Amniotic epithelial cell (primary cell): ENCODE data around the gene PRDX2.

ENCODE experiments used
- DNase-seq: peaks from one replicate; pipeline ENCODE4 v3.0.0-alpha.2; 2010; ENCODE audit warnings: low read depth

PRDX2 gene

DNA sequence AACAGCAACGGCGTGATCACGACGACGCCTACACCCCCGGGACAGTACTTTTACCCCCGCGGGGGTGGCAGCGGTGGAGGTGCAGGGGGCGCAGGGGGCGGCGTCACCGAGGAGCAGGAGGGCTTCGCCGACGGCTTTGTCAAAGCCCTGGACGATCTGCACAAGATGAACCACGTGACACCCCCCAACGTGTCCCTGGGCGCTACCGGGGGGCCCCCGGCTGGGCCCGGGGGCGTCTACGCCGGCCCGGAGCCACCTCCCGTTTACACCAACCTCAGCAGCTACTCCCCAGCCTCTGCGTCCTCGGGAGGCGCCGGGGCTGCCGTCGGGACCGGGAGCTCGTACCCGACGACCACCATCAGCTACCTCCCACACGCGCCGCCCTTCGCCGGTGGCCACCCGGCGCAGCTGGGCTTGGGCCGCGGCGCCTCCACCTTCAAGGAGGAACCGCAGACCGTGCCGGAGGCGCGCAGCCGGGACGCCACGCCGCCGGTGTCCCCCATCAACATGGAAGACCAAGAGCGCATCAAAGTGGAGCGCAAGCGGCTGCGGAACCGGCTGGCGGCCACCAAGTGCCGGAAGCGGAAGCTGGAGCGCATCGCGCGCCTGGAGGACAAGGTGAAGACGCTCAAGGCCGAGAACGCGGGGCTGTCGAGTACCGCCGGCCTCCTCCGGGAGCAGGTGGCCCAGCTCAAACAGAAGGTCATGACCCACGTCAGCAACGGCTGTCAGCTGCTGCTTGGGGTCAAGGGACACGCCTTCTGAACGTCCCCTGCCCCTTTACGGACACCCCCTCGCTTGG is 9.3 kb downstream of the PRDX2 start:
- no peak for DNase-seq

DNA sequence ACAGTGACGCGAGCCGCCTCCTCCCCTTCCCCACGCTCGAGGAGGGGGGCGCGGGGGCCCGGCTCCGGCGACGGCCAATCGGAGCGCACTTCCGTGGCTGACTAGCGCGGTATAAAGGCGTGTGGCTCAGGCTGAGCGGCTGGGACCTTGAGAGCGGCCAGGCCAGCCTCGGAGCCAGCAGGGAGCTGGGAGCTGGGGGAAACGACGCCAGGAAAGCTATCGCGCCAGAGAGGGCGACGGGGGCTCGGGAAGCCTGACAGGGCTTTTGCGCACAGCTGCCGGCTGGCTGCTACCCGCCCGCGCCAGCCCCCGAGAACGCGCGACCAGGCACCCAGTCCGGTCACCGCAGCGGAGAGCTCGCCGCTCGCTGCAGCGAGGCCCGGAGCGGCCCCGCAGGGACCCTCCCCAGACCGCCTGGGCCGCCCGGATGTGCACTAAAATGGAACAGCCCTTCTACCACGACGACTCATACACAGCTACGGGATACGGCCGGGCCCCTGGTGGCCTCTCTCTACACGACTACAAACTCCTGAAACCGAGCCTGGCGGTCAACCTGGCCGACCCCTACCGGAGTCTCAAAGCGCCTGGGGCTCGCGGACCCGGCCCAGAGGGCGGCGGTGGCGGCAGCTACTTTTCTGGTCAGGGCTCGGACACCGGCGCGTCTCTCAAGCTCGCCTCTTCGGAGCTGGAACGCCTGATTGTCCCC is 10.1 kb downstream of the PRDX2 start, which contains the start of gene JUNB:
Gene JUNB, plus strand, starts transcription at position 142 of the 706 bp plus-strand sequence. Its CDS starts 286 bp downstream, at position 428.
- peak; percentile 94 for DNase-seq

DNA sequence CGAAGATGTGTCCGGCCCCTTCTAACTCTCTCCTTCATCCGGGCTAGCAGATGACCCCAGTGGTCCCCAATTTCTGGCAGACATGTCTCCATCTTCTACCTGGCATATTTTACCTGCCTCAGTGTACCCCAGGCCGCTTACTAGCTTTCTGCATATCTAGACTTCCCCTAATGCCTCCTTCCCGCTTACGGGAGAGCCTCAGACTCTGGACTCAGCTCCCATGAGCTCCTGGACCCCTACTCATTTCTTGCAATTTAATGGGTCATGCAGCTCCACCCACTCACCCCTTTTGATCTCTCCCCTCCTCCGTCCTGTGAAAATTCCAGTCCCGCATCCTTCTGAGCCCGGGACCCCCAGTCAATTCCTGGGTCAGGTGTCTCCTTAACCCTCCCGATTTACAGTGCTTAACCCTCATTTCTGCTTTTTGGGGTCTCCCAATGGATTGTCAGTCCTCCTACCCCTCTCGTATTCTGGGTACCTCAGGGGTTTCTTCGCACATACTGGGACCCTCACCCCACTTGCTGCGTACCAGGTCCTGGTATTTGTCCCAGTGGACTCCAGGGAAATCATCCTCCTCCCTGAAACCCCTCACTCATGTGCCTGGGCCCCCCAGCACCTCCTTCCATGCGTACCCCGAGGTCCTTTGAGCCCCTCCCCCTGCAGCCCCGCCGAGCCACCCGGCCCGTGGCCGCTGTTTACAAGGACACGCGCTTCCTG is 10.8 kb downstream of the PRDX2 start:
- no peak for DNase-seq

DNA sequence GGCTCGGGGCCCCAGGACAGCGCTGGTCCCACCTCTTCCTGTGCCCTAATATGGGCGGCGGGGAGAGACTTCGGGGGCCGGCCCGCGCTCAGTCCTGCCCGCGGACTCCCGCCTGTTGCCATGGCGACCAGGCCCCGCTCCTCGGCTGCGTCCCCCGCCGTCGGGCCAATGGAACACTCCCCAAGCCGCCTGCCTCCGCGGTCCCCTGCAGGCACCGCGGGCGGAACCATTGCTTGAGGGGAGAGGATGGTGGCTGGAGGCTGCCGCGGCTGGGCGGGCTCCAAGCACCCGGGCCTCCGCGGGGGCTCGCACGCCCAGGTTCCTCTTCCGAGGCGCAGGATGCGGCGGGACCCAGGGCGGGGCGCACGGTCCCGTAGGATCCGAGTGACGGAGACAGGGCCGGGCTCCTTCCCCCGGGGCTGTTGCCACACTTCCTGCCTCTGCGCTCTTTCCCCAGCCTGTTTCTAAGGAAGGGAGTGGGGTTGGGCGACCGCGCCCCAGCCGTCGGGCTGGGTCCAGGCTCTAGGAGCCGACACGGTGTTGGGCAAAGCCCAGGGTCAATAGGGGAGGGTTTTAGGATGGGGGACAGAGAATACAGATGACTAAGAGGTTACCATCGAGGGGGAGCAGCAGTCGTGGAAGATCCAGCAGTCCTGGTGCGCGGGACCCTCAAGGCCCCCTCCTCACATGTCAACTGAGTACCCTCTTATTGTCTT is 11.5 kb downstream of the PRDX2 start:
- peak; percentile 91 for DNase-seq

DNA sequence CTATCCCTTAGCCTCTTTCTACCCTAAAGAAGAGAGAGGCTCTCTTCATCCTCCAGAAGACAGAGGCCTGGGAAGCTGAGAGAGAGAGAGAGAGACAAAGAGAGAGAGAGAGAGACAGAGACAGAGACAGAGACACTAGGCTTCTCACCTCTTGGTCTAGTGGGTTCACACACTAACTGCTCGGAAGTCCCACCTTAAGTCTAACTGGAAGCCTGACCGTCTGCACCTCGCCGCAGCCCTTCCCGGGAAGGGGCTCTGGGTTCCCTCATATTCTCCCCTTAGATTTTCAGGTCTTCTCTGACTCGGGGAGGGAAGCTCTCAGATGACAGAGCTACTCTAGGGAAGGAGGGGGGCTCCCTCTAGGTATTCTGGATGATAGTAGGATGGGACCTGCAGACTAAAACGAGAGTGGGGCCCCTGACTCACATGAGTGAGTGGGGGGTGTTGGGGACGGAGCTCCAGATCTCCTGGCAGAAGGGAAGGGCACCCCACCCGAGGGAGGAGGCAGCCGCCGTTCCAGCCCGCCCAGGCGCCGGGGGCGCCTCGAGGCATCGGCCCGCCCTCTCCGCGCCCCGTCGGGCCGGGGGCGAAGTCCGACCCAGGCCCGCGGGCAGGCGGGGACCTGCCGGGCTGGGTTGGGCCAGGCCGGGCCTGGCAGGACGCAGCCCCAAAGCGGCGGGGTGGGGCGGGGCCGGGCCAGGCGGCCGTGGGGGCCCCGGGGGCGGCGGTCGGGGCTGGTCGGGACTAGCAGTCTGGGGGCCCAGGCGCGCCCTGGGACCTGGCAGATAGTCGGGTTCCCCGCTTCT is 12.3 kb downstream of the PRDX2 start:
- peak; percentile 48 for DNase-seq

DNA sequence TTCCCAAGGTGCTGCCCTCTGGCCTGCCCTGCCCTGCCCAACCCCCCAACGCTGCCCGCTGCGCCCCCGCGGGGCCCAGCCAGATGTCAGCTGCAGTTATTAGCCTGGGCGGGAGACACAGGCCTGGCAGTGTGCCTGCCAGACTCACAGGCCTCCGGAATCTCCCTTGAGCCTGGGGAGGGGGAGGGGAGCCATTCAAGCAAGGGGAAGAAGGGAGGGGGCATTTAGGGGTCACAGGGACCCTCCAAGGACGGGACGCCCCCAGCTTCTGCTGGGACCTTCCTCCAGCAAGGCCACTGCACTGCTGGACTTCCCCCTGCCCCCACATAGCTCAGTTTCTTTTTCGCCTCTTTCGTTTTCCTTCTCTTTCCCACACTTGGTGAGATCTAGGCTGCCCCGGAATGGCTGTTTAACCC is 12.9 kb downstream of the PRDX2 start:
- DNase-seq = peak; percentile 74

DNA sequence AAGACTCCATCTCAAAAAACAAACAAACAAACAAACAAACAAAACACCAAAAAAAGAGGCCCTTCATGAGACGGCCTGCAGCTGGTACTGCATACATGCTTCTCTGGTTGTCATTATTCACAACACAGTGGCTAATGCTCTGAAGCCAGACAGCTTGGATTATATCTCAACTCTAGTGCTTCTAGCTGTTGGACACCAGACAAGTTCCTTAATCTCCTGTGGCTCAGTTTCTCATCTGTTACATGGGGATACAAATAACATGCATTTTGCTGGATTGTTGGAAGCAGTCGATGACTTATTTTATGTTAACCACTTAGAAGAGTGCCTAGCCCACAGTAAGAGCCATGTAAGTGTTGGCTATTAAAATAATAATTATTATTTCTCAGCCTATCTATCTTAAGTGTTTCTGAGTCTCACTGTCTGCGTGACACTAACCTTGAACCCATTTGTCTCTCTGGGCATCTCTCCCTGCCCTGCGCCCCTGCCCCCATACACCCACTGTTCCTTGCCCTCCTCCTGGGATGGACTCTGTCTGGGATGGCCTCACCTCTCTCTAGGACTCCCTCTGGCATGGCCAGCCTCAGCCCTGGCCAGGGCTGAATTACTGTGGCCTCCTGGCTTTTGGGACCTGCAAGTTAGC is 13.4 kb downstream of the PRDX2 start:
- peak; percentile 67 for DNase-seq

DNA sequence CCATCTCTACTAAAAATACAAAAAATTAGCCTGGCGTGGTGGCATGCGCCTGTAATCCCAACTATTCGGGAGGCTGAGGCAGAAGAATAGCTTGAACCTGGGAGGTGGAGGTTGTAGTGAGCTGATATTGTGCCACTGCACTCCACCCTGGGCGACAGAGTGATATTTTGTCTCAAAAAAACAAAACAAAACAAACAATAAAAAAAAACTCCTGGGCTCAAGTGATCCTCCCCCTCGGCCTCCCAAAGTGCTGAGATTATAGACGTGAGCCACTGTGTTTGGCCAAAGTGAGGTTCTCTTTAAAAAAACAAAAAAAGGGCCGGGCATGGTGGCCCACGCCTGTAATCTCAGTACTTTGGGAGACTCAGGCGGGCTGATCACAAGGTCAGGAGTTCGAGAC is 14.1 kb downstream of the PRDX2 start:
- no peak for DNase-seq

DNA sequence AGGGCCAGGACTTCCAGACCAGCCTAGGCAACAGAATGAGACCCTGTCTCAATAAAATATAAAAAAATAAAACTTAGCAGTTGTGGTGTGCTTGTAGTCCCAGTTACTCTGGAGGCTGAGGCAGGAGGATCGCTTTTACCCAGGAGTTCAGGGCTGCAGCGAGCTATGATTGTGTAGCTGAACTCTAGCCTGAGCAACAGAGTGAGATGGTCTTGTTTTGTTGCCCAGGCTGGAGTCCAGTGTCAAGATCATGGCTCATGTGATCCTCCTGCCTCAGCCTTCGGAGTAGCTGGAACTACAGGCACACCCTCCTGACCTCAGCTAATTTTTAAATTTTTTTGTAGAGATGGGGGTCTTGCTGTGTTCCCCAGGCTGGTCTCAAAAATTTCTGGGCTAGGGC is 14.6 kb downstream of the PRDX2 start:
- no peak for DNase-seq

DNA sequence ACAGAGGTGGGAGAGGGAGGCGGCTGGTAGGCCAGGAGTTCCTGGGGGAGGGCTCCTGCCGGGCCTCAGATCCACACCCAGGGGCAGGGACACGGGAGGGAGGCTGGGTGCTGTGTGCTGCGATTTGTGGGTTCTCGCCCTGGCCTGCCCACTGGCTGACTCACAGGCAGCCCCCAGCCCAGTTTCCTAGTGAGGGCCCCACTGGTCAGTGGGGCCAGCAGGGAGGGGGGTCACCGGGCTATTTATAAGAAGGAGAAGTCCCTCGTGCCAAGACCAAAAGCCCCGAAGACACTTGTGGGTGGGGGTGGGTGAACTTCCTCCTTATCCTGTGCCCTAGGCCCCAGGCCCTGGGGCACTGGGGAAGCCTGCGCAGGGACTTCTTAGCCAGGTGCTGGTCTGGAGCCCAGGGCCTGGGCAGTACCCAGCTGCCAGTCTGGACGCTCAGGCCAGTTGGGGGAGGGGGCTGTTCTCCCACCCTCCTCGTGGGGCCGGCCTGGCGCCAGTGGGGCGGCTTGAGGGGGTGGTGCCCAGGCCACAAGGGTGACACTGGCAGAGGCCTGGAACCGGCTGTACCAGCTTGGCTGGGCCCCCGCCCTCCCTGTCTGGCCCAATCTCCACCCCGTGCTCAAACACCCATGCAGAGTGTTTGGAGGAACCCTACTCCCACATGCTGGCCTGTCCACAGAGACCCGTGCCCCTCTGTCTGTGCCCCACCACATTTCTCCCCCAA is 15.3 kb downstream of the PRDX2 start:
- DNase-seq = no peak

DNA sequence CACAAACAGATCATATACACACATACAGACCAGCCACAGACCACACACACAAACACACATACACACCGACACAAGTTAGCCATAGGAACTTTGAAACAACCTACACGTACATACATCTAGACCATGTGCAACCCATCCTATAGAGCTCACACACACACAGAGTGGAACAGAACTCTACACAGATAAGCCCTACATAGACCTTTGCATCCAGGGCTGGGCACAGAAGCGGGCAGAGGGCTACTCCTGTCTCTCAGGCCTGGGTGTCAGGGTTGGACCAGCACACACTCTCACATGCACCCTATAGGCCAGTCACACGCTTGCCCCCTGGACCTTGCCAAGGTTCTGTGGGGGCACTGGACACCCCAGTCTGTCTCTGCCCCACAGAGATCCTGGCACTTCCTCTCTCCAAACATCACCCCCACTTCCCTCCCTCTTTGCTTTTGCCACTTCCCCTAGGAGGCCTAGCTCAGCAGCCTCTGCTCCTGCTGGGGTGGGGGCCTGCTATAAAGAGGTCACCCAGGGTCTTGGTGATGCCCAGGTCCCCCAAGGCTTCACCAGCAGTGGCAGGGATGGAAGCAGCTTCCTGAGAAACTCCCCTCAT is 16.1 kb downstream of the PRDX2 start:
- DNase-seq = no peak

DNA sequence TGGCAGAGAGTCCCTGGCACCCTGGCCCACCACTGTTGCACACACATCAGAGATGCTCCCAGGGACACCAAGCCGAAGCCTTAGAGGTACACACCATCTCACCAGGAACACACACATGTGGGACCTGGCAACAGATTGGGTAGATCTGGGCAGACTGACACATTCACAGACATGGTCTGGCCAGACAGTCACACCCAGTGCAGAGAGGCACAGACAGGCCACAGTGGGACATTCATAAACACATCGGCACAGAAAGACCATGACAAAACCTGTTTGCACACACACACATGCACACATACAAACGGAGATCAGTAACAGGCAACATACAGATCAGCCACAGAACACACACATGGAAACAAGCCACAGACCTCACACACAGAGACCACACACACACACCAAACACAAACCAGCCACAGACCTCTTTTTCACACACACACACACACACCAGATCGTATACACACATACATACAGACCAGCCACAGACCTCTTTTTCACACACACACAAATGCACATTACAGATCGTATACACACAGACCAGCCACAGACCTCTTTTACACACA is 16.6 kb downstream of the PRDX2 start:
- DNase-seq = no peak

DNA sequence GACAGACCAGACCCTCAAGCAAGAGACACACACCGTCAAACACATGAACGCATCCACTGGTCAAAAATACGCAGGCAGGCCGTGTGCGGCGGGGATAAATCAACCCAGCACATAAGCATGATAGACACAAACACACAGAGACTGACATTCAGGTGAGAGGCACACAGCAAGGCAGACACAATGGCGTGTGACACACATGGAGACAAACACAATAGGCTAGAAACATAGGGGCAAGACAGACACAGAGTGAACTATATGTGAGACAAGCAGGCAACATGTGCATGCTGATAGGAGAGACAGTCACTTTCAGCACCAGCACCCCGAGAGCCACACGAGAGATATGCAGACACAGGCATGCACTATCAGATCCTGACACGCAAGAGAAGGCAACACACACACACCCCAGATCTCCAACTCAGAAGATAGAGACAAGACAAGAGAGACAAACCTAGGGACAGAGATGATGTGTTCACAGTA is 17.2 kb downstream of the PRDX2 start:
- DNase-seq = no peak

DNA sequence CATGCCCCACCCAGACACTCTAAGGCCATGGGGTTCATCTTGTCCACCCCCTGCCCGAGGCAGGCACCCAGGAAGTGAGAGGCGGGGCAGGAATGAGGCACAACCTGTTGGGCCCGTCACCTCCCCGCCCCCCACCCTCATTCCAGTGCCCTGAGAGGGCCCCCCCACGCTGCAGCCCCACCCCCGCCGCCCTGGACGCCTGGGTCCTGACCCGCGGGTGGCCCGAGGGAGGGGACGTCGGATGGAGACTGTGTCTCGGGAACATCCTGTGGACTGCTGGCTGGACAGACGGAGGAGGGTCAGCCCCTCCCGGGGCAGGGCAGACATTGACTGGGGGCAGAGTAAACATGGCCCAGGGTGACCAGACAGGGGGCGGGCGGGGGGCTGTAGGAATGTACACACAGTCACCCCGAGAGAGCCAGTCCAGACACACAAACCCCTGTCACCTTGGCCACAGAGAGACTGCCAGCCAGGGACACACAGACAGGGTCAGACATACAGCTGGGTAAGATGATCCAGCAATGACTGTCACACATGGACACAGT is 17.7 kb downstream of the PRDX2 start:
- DNase-seq = no peak

DNA sequence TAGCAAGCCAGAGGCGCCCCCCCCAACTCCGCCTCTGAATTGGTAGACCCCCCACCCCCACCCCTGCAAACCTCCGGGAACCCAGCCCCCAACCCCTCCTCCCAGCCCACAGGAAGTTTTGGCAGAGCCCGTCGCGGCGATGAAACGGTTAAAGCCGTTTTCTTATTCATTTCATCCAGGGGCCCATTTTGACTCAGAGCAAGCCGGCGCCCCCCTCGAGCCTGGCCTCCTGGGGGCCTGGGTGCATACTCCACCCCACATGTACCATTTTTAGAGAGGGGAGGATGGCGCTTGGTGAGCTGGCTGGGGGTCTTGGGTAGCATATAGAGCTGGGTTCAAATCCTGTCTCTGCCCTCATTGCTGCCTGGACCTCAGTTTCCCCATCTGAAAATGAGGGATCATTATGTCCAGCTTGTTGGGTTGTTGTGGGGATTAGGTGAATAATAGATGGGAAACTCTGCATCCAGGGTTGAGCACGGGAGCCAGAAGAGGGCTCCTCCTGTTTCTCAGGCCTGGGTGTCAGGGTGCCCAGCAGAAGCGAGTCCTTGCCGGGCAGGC is 18.2 kb downstream of the PRDX2 start:
- DNase-seq = no peak

DNA sequence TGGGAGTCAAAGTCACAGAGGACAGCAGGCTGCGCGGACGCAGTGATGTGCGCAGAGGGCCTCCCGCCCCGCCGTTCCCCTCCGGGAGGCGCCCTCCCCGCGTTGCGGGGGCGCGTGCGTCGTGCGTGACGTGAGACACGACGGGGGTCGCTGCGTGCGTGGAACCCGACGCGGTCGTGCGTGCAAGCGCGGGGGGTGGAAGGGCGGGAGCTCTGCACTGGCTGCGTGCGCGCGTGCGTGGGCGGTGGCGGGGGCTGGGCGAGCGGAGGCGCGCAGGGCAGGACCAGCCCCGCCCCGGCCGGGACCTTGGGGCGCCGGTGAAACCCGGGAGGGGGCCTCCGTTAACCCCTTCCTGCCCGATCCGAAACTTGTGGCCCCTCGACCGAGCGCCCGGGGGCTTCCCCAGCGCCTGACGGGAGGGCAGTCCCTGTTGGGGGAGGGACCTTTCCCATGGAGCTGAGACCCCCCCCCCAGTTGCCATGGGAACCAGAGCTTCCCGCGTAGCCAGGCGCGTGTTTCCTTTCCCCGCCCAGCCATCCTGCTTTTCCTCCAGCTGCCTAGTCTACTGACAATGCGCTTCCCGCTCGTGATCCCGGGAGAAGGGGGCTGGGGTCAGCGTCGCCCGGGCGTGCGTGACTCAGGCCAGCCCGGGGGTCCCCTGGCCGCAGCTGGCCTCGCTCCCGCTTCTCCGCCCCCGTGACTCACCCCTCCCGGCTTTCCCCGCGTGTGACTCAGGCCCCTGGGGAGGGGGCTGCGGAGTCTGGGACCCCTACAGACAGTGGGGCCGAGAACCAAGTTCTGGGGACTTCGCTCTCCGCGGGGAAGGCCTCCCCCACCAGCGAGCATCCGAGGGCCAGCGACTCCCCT is 18.9 kb downstream of the PRDX2 start:
- DNase-seq = peak; percentile 80

DNA sequence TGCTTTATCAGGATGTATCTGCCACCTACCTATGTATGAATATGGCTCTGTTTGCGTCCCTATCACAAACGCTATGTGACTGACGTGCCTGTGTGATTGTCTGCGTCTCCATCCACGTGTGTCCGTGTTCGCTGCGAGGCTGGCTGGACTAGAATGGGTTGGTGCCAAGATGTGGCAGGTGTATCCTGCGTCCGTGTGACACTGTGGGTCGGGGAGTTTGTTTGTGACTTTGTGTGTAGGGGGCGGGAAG is 19.5 kb downstream of the PRDX2 start:
- DNase-seq = no peak
